ENCODE measurements around the gene TMEM79.

TMEM79 gene

GRCh38 chr1:156263288-156263655 is 20.9 kb upstream of the TMEM79 start:
- no peak for DNase-seq

GRCh38 chr1:156266051-156266450 is 18.1 kb upstream of the TMEM79 start:
- no peak for DNase-seq

- no peak for DNase-seq
Observed at GRCh38 chr1:156268336-156268735, 15.8 kb upstream of the TMEM79 start.

- DNase-seq, result no peak
Observed at GRCh38 chr1:156270314-156270713, 13.8 kb upstream of the TMEM79 start.

- DNase-seq, result no peak
Observed at GRCh38 chr1:156276532-156276931, 7.6 kb upstream of the TMEM79 start.

- DNase-seq, result no peak
Observed at GRCh38 chr1:156276966-156277381, 7.2 kb upstream of the TMEM79 start.

- DNase-seq, result no peak
Observed at GRCh38 chr1:156279837-156280236, 4.3 kb upstream of the TMEM79 start.

- DNase-seq, result no peak
Observed at GRCh38 chr1:156281281-156281680, 2.8 kb upstream of the TMEM79 start.

- no peak for DNase-seq
Observed at GRCh38 chr1:156281693-156282478, 2.2 kb upstream of the TMEM79 start.

- DNase-seq, result peak; percentile 94
Observed at GRCh38 chr1:156282479-156283222, 1.5 kb upstream of the TMEM79 start, which contains the start of gene SMG5. Gene SMG5 (minus strand): TSS chr1:156282825. CDS start chr1:156282680, 145 bp downstream.

GRCh38 chr1:156283521-156283920 is 604 bp upstream of the TMEM79 start:
- no peak for DNase-seq

- no peak for DNase-seq
Observed at GRCh38 chr1:156284757-156285156, 632 bp downstream of the TMEM79 start.

- DNase-seq, result no peak
Observed at GRCh38 chr1:156285437-156285836, 1.3 kb downstream of the TMEM79 start.

GRCh38 chr1:156286061-156286460 is 1.9 kb downstream of the TMEM79 start:
- no peak for DNase-seq

- no peak for DNase-seq
Observed at GRCh38 chr1:156289857-156290256, 5.7 kb downstream of the TMEM79 start.

- DNase-seq, result peak; percentile 71
Observed at GRCh38 chr1:156291226-156292061, 7.3 kb downstream of the TMEM79 start.

- no peak for DNase-seq
Observed at GRCh38 chr1:156293098-156293434, 8.9 kb downstream of the TMEM79 start.

- DNase-seq, result no peak
Observed at GRCh38 chr1:156293895-156294294, 9.8 kb downstream of the TMEM79 start.

- peak; percentile 23 for DNase-seq
Observed at GRCh38 chr1:156295391-156295947, 11.3 kb downstream of the TMEM79 start, which contains the start of gene GLMP. Gene GLMP (minus strand): TSS chr1:156295679. CDS start chr1:156295645, 34 bp downstream.

GRCh38 chr1:156298852-156299357 is 14.8 kb downstream of the TMEM79 start, which contains the start of gene VHLL:
Gene VHLL (minus strand): TSS chr1:156299307. CDS start chr1:156299189, 118 bp downstream.
- DNase-seq, result no peak

GRCh38 chr1:156303241-156303640 is 19.1 kb downstream of the TMEM79 start:
- no peak for DNase-seq

GRCh38 chr1:156305215-156305614 is 21.1 kb downstream of the TMEM79 start:
- DNase-seq, result no peak

- DNase-seq, result no peak
Observed at GRCh38 chr1:156308078-156308477, 24.0 kb downstream of the TMEM79 start.
